SKM-1 (cell line): Measurements from ENCODE around the gene PMF1.
"Not testable (repeated sequence)": the region's sequence is repeated elsewhere in the genome, so short reads cannot be mapped to it uniquely, and the experiment has no call there.

Source experiments
- DNase-seq: peaks from one replicate; lab custom pipeline; 2025; ENCODE audit not compliant: unreplicated experiment; lab: John Stamatoyannopoulos, UW

PMF1 gene

DNA sequence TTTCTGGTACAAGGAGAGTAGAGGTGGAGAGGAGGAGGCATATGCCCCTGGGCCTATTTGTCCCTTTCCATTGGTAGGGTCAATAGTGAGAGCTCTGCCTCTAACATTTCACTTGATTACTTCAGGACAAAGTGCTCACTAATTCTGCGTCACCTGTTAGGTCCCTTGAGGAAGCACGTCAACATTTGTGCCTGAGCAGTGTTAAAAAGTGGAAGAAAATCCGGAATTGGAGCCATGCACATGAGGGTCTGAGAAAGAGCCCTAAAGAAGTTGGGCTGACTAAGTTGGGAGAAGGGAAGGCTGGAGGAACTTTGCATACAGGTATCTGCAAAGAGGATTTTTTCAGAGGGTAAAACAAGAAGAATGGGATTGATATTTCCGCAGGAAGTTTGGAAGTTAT is 17.0 kb upstream of the PMF1 start:
- DNase-seq, result no peak

DNA sequence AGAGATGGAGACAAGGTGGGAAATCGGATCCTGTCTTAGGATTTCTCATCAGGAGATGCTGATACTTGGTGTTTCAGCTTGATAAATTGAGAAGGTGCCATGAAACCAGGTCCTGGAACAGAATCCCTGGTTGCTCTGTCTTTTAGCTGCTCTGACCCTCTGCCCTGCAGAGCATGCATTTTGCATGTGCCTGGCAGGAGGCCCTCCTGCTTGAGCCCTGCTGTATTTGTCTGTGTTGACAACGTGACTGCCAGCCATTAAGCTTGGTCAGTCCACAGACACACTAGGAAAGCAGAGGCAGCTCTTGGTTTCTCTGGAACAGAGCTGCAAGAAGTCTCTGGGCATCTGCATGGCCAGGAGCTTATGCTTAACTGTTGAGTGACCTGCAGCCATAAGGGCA is 16.4 kb upstream of the PMF1 start:
- DNase-seq, result no peak

DNA sequence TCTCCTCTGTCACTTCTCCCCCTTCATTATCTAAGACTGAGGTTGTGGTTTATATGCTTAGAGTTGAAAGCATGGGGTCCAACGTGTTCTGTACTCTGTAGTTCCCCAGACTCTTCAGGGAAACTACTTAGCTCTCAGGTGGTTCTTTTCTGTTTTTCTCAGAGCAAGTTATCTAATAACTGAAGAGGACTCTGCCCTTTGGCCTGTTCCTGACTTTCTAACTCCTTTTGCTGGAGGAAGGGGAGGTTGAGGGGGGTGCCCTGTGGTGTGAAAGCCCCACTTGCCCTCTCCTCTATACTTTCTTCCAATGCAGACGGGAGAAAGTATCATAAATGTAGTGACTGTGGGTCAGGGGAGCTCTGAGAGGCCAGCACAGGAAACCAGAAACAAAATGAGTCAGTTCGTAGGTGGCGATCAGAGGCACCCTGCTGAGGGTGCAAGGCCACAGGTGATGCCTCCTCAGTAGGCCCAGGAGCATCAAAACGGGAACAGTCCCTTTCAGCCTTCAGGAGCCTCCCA is 13.9 kb upstream of the PMF1 start:
- no peak for DNase-seq

DNA sequence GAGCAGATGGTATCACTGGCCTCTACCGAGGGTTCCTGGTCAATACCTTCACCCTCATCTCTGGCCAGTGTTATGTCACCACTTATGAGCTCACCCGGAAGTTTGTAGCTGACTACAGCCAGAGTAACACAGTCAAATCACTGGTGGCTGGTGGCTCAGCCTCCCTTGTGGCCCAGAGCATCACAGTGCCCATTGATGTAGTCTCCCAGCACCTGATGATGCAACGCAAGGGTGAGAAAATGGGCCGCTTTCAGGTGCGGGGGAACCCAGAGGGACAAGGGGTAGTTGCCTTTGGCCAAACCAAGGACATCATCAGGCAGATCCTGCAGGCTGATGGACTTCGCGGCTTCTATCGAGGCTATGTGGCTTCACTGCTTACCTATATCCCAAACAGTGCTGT is 12.8 kb upstream of the PMF1 start:
- DNase-seq, result no peak

DNA sequence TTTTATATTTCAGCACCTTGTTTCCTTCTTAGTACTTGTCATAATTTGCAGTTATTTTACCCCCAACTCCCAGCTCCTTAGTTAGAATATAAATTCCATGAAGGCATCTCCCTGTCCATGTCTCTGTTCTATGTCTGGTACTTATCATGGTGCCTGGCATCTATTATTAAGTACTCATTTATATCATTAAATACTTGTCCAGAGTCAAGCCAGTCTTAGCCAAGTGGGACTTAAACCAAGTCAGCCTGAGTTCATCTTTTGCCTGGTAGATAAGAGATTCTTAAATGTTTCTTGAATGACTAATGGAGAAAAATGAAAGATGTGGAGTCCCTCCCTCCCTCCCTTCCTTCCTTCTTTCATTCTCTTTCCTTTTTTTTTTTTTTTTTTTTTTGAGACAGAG is 9.5 kb upstream of the PMF1 start:
- no peak for DNase-seq

DNA sequence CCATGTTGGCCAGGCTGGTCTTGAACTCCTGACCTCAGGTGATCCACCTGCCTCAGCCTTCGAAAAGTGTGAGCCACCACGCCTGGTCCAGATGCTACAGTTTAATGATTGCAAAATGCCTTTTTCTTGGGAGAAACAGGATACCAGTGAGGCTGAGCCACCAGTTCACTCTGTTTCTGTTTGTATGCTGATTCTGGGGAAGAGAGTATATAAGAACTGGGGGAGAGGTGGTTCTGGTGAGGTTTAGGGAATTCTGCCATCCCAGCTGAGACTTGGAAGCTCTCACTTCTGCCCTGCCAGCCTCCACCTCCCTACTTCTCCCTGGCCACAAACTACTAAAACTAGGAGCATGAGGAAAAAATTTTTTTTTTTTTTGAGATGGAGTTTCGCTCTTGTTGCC is 8.1 kb upstream of the PMF1 start:
- no peak for DNase-seq

DNA sequence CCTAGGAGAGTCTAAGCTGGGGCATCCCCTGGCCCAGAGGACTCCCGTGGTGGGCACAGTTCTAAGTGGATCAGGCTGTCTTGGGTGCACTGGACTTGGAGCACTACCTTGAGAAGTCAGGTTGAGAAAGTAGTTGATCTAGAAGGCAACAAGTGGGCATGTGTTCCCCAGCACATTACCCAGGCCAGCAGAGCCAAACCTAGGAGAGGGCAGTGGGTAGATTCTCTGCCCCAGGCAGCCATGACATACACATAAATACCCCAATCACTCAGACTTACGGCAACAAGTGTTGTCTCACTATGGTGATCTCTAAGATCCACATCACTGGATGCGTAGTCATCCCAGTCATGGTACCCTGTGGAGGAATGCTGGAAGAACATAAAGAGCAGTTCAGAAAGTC is 1.6 kb upstream of the PMF1 start:
- no peak for DNase-seq

DNA sequence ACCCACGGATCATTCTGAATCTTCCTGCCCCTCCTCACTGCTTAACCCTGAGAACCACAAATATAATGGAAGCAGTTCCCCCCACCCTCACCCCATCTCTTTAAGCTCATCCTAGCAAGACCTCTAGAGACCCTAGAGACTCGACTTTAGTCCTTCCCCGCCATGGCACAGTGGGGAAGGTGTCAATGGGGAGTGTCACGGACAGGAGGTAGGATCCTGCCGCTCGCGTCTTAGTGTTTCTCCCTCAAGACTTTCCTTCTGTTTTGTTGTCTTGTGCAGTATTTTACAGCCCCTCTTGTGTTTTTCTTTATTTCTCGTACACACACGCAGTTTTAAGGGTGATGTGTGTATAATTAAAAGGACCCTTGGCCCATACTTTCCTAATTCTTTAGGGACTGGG is 677 bp upstream of the PMF1 start:
- no peak for DNase-seq

DNA sequence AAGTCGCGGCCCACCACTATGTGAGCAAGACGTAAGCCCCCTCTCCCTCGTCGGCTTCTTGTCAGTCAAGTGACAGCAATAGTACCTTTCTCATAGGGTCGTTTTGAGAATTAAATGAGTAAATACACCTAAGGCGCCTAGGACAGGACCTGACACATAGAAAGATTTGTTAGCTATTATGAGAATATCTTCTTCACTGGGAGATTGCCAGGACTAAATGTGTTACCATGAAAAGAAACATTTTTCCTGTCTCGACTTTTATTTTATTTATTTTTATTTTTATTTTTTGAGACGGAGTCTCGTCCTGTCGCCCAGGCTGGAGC is 798 bp downstream of the PMF1 start:
- no peak for DNase-seq

DNA sequence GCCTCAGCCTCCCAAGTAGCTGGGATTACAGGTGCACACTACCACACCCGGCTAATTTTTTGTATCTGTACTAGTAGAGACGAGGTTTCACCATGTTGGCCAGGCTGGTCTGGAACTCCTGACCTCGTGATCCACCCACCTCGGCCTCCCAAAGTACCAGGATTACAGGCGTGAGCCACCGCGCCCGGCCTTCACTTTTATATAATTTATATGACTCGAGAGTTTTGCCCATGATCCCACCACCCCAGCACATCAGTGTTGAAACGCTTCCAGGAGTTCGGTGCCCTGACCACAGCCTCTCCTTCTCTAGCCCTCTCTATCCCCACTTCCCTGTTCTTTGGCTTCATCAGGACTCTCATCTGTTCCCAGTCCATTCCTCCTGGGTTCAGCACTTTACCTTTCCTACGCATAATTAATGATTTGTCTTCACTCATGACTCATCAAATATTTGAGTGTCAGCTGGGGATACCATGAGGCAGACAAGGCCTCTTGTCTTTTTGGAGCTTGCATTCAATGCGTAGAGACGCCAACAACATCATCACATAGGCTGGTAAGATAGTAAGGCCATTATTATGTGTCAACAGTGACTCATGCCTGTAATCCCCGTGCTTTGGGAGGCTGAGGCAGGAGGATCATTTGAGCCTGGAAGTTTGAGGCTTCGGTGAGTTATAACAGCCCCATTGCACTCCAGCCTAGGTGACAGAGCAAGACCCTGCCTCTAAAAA is 1.4 kb downstream of the PMF1 start:
- DNase-seq, result no peak

DNA sequence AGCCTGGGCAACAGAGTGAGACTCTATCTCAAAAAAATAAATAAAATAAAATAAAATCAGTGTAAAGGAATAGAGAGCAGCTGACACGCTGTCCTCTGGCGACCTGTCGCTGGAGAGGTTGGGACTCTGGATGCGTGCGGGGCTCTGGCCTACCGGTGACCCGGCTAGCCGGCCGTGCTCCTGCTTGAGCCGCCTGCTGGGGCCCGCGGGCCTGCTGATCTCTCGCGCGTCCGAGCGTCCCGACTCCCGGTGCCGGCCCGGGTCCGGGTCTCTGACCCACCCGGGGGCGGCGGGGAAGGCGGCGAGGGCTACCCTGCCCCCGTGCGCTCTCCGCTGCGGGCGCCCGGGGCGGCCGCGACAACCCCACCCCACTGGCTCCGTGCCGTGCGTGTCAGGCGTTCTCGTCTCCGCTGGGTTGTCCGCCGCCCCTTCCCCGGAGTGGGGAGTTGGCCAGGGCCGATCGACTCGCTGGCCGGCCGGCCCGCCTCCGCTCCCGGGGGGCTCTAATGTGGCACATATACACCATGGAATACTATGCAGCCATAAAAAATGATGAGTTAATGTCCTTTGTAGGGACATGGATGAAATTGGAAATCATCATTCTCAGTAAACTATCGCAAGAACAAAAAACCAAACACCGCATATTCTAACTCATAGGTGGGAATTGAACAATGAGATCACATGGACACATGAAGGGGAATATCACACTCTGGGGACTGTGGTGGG is 3.7 kb downstream of the PMF1 start:
- not testable (repeated sequence) for DNase-seq

DNA sequence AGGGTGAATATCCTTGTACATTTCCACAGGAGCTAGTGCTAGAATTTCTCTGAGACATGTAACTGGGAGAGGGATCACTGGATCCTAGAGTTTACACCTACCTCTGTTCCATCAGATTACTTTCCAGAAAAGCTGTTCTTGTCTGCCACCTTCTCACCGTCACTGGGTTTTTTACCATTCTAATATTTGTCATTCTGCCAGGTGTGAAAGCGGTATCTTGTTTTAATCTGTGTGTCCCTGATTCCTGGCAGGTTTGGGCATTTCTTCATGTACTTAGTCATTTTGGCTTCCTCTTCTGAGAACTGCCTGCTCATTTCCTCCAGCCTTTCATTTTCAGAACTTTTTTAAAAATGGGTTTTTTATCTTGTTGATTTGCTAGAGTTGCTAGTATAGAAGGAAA is 5.1 kb downstream of the PMF1 start:
- no peak for DNase-seq

DNA sequence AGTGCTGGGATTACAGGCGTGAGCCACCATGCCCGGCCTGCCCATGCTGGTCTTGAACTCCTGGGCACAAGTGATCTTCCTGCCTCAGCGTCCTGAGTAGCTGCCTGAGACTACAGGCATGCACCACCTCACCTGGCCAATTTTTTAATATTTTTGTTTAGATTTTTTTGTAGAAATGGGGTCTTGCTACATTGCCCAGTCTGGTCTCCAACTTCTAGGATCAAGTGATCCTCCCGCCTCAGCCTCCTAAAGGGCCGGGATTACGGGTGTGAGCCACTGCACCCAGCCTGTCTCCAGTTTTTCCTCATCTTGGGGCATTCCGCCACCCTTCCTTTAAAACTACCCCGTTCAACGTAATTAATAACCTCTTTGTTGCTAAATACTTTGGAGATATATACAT is 7.4 kb downstream of the PMF1 start:
- no peak for DNase-seq

DNA sequence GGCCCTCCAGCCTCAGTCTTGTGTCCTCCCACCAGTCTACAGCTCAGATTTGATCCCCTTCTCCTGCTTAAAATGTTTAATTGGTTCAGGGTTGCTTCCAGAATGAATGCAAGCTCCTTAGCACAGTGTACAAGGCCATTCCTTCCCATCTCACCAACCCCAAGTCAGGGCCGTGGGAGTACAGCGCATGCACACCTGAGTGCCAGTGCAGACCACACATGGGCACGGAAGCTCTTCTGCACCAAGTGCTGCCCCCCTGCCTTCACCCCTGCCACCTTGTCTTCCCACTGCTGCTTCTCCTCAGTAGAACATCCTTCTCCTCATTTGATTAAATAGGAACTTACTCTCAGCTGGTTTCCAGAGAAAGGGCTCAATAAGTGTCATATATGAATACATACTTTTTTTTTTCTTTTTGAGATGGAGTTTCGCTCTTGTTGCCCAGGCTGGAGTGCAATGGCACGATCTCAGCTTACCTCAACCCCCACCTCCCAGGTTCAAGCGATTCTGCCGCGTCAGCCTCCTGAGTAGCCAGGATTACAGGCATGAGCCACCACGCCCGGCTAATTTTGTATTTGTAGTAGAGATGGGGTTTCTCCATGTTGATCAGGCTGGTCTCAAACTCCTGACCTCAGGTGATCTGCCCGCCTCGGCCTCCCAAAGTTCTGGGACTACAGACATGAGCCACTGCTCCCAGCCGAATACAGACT is 9.3 kb downstream of the PMF1 start:
- DNase-seq, result no peak

DNA sequence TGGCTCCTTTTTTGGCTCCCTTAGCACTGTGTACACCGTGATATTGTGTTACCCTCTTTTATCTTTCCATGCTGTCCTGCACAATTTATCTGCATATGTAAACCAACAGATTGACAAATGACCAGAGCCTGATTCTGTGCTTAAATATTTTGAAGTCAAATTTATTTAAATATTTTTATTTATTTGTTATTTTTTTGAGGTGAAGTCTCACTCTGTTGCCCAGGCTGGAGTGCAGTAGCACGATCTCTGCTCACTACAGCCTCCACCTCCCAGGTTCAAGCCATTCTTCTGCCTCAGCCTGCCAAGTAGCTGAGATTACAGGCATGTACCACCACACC is 12.8 kb downstream of the PMF1 start:
- no peak for DNase-seq

DNA sequence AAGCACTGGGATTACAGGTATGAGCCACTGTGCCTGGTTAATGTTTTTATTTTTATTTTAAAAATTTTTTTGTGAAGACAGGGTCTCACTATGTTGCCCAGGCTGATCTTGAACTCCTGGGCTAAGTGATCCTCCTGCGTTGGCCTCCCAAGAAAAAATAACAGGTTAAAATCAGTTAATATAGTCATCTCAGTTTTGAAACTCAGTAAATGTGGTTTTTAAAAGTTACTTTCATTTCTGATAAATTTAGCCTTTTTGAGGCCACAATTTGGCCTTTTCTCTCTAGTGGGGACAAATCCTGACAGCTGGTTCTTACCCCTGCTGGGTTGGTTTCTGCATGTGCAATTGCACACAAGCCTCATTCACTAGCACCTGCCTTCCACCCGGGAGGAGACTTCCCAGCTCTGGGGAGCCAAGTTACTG is 13.3 kb downstream of the PMF1 start:
- no peak for DNase-seq

DNA sequence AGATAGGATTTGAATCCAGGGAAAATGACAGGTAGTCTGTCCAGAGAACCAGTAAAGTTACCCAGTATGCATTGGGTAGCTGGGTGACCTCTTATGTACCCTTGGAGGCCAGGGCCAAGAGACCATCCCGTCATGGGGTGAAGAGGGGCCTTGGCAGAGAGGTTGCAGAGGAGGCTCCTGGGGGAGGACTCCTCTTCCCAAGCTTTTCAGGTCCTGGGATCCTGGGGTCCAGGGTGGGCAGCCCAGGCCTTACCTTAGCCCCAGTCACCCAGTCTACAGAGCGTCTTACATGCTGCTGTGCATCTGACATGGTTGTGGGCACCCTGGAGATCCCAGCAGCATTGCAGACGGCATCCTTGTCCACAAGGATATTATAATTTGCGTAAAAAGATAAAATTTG is 14.0 kb downstream of the PMF1 start:
- DNase-seq, result no peak

DNA sequence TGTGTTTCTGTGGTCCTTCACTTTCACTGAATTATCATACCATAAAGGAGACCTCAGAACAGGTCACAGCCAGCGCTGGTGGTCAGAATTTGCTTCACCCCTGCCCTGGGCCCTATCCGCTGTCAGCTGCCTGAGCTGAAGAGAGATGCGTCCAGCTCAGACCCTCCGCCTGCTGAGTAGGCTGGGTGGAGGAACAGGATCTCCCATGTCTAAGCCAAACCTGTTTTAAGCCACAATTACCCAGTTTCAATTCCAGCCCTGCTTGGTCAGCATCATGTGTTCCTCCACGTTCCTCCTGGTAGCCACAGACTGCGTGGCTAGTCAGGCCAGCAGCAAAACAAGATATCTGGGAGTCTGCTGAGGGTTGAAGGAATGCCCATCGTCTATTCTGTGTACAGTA is 15.7 kb downstream of the PMF1 start:
- no peak for DNase-seq

DNA sequence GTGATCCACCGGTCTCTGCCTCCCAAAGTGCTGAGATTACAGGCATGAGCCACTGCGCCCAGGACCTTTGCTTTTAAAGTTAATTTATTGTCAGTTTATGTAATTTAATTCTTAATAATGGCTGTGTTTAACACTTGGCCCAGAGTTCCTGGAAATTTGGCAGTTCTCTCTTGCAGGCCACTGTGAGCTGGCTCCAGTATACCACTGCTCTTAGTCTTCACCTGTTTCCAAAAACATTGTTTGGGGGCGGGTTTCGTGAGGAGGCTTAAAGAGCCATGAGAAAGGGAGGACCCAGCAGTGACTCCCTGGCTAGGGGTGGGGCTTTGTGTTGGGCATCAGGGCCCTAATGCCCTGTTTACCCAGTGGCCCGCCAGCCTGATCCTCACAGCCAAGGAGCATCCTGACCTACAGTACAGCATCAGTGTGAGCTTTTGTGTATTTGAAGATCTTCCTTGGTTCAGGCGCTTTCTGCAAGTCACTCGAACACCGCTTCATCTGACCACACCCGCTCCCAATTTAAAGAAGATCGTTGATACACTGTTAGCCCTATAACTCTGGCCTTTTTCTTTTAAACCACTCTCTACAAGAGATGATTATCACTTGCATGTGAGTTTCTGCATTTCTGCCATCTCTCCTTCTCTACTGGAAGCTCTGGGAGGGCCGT is 17.1 kb downstream of the PMF1 start:
- no peak for DNase-seq

DNA sequence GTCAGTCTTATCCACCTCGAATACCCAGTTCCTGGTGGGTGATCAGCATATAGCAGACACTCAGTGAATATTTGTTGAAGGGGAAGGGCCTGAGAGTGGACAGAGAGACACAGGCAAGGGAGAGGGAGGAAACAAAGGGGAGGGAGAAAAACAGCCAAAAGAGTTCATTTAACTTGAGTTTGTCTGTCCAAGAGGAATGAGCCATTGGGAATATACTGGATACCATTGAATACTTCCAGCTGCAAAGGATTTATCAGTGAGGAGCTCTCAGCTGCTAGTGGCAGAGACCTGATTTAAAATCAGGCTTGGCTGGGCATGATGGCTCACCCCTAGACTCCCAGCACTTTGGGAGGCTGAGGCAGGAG is 17.6 kb downstream of the PMF1 start:
- no peak for DNase-seq

DNA sequence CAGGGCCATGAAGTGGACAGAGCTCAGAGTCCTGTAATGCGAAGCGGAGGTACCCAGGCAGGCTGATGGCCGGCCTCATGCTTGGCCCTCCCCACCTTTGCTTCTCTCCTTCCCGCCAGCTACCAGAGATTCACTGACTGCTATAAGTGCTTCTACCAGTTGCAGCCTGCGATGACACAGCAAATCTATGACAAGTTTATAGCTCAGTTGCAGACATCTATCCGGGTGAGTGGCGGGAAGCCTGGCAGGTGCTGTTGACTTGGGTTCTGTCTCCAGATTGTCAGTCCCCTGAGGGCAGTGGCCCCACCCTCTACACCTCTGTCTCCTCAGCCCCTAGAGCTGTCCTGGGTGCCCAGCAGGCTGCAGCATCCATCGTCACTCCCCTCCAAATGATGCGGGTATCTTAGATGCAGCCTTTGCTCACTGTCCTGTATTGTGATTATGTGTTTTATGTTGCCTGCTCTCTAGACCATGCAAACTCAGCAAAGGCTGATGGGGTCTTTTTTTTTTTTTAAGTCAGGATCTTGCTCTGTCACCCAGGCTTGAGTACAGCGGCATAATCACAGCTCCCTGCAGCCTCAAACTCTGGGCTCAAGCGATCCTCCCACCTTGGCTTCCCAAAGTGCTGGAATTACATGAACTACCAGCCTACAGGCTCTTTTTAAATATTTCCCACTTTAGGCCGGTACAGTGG is 19.5 kb downstream of the PMF1 start:
- DNase-seq, result no peak
